Esophagus squamous epithelium (tissue), 5 donors: Measurements from ENCODE around the gene MADCAM1. TPM values are rescaled to one million over a fixed set of nuclear protein-coding genes. Genes with fewer than 3 reads are reported as not detected.

Source experiments
- DNase-seq: peaks from one replicate; lab custom pipeline; 2025; lab: John Stamatoyannopoulos, UW
- H3K27ac ChIP-seq, 4 donors: fragments of 200-600 bp; sonication (generic); one replicate each; pipeline ENCODE4 v1.5.1; 2016 to 2019; ENCODE audit warnings: mild to moderate bottlenecking in 1 of 4
- H3K27me3 ChIP-seq, 4 donors: fragments of 200-600 bp; sonication (generic); 1 replicate in 3 of 4; 2 replicates in 1 of 4; pipeline versions ENCODE4 v1.5.1 to v1.6.0; 2017 to 2021; ENCODE audit warnings: antibody characterized with exemption in 1 of 4
- H3K36me3 ChIP-seq, 3 donors: fragments of 200-600 bp; sonication (generic); one replicate each; pipeline ENCODE4 v1.5.1; 2016 to 2019
- H3K4me1 ChIP-seq, 3 donors: fragments of 200-600 bp; sonication (generic); one replicate each; pipeline ENCODE4 v1.5.1; 2017 to 2019
- H3K4me3 ChIP-seq, 4 donors: fragments of 200-600 bp; sonication (generic); 1 replicate in 3 of 4; 2 replicates in 1 of 4; pipeline ENCODE4 v1.5.1; 2016 to 2019; ENCODE audit warnings: mild to moderate bottlenecking in 2 of 4, moderate library complexity in 1 of 4
- H3K9me3 ChIP-seq, 3 donors: fragments of 200-600 bp; sonication (generic); one replicate each; pipeline ENCODE4 v1.5.1; 2016 to 2019
- POLR2A ChIP-seq, 4 donors: fragments of 450-650 bp; IDR thresholded peaks; one replicate each; pipeline ENCODE4 v1.6.1; 2017; ENCODE audit warnings: antibody characterized with exemption in 4 of 4, mild to moderate bottlenecking in 4 of 4, moderate library complexity in 3 of 4
- WGBS, 2 donors: methylation state at CpG; one replicate each; pipeline ENCODE4 v1.1.5; 2018; 5-methylcytosine and 5-hydroxymethylcytosine counted together
- intact Hi-C: fragments of 100-400 bp; cut with DNase I; formaldehyde crosslinking; loops from one replicate; pipeline ENCODE4 v1.15.0; 2022
- total RNA-seq, 4 donors: library from RNA; depleted of rRNA; stranded (reverse); fragments of >200 nt; gene quantifications; one replicate each; pipeline ENCODE4 v1.1.0, GENCODE V29; 2016
- TF ChIP-seq, protein P1 (sequence below), 6 experiments: fragments of 450-650 bp in 4 of 6; fragments of 200-600 bp in 2 of 6; sonication (generic) in 2 of 6; IDR thresholded peaks; one replicate each; pipeline ENCODE4 v1.5.1; 2016 to 2019; ENCODE audit warnings: antibody characterized with exemption in 6 of 6, mild to moderate bottlenecking in 4 of 6, moderate library complexity in 4 of 6
- donor health status: DM: yes; HTN: yes; CAD: no.

The MADCAM1 gene
- total RNA-seq, 4 donors from 2014 or later, result 0.19 to 0.40 TPM; not detected in 2

DNA sequence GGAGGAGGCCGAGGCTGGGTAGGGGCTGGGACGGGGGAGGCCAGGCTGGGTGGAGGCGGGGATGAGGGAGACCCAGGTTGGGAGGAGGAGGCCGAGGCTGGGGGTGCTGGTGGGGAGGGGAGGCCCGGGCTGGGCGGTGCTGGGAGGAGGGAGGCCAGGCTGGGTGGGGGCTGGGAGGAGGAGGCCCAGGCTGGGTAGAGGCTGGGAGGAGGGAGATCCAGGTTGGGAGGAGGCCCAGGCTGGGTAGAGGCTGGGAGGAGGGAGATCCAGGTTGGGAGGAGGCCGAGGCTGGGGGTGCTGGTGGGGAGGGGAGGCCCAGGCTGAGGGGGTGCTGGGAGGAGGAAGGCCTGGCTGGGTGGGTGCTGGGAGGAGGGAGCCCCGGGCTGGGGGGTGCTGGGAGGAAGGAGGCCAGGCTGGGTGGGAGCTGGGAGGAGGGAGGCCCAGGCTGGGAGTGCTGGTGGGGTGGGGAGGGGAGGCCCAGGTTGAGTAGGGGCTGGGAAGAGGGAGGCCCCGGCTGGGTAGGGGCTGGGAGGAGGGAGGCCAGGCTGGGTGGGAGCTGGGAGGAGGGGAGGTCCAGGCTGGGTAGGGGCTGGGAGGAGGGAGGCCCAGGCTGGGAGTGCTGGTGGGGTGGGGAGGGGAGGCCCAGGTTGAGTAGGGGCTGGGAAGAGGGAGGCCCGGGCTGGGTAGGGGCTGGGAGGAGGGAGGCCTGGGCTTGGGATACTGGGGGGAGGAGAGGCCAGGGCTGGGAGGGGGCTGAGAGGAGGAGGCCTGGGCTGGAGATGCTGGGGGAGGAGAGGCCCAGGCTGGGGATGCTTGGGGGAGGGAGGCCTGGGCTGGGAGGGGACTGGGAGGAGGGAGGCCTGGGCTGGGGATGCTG lies 21.7 kb downstream of the MADCAM1 start:
- H3K36me3 ChIP-seq, result peaks cover 0 to 7% (median 0%) of the 10 kb centered on the region in 3 donors
- DNase-seq, result no peak
- TF ChIP-seq, protein P1, sequence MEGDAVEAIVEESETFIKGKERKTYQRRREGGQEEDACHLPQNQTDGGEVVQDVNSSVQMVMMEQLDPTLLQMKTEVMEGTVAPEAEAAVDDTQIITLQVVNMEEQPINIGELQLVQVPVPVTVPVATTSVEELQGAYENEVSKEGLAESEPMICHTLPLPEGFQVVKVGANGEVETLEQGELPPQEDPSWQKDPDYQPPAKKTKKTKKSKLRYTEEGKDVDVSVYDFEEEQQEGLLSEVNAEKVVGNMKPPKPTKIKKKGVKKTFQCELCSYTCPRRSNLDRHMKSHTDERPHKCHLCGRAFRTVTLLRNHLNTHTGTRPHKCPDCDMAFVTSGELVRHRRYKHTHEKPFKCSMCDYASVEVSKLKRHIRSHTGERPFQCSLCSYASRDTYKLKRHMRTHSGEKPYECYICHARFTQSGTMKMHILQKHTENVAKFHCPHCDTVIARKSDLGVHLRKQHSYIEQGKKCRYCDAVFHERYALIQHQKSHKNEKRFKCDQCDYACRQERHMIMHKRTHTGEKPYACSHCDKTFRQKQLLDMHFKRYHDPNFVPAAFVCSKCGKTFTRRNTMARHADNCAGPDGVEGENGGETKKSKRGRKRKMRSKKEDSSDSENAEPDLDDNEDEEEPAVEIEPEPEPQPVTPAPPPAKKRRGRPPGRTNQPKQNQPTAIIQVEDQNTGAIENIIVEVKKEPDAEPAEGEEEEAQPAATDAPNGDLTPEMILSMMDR (IDR thresholded peaks at IDR 0.05), result no peak
- TF ChIP-seq POLR2A (IDR thresholded peaks at IDR 0.05), result no peak
- no peaks in the 10 kb centered on the region for H3K9me3 ChIP-seq
- H3K27ac ChIP-seq, result no peak overlapping the region
- 50% methylated on average over 2 of the region's 10 CpGs; no CpG with 5 or more reads in 1 of the 2 donors for whole genome bisulfite sequencing, 2 donors
- intact Hi-C loops, result no loop called here
- H3K4me1 ChIP-seq, result peaks cover 0 to 8% (median 5%) of the 10 kb centered on the region in 3 donors
- no peak overlapping the region for H3K4me3 ChIP-seq
- no peaks in the 10 kb centered on the region for H3K27me3 ChIP-seq

DNA sequence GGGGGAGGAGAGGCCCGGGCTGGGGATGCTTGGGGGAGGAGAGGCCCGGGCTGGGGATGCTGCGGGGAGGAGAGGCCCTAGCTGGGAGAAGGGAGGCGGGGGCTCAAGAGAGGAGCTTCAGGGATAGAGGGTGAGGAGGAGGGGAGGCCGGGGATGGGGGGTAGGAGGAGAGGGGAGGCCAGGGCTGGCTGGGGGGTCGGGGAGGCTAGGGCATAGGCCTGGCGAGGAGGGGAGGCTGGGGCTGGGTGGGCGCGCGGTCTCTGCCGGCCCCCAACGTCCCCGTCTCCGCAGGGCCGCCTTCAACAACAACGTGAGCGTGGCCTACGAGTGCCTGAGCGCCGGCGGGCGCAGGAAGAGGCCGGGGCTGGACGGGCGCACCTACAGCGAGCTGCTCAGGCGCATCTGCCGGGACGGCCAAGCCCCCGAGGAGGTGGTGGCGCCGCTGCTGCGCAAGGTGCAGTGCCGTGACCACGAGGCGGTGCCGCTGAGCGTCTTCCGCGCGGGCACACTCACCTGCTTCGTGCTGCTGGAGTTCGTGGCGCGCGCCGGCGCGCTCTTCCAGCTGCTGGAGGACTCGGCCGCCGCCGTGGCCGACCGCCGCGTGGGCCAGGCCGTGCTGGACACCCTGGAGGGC lies 22.4 kb downstream of the MADCAM1 start:
- Histone ChIP-seq H3K9me3 (no peaks in the 10 kb centered on the region), H3K27ac (no peak overlapping the region), H3K36me3 (peaks cover 0 to 7% (median 0%) of the 10 kb centered on the region in 3 donors), H3K4me3 (no peak overlapping the region), H3K27me3 (no peaks in the 10 kb centered on the region), H3K4me1 (peaks cover 0 to 8% (median 5%) of the 10 kb centered on the region in 3 donors)
- TF ChIP-seq, protein P1 (IDR thresholded peaks at IDR 0.05), result peak in 1 of 6 experiments; percentile 21
- no peak for TF ChIP-seq POLR2A (IDR thresholded peaks at IDR 0.05)
- intact Hi-C loops, result no loop called here
- WGBS, 2 donors, result 9 to 27% methylated on average over 17 to 30 of the region's 58 CpGs
- no peak for DNase-seq

DNA sequence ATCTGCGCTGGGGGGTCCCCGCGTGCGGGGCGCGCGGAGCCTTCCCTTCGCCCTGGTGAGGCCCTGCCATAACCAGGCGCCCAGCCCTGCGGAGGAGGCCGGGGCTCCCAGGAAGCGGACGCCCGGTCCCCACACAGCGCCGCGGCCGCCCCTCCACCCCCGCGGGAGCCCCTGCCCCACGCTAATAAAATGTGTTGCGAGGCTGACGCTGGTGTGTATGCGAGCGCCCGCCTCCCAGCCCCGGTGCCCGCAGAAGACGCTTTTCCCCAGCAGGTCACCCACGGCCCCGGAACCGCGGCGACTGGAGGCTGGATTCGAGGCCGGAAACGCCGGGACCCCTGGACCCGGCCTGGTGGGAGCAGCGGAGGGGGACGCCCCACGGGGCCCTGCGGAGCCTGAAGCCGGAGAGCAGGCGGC lies 23.2 kb downstream of the MADCAM1 start:
- no peak overlapping the region for H3K4me3 ChIP-seq
- no peak for TF ChIP-seq POLR2A (IDR thresholded peaks at IDR 0.05)
- TF ChIP-seq, protein P1 (IDR thresholded peaks at IDR 0.05), result no peak
- intact Hi-C loops, result no loop called here
- no CpG with 5 or more reads among the region's 45 CpGs for WGBS, 2 donors
- peaks cover 0 to 7% (median 0%) of the 10 kb centered on the region in 3 donors for H3K36me3 ChIP-seq
- no peak overlapping the region for H3K27ac ChIP-seq
- H3K4me1 ChIP-seq, result peaks cover 0 to 8% (median 5%) of the 10 kb centered on the region in 3 donors
- no peaks in the 10 kb centered on the region for H3K27me3 ChIP-seq
- H3K9me3 ChIP-seq, result no peaks in the 10 kb centered on the region
- DNase-seq, result no peak

DNA sequence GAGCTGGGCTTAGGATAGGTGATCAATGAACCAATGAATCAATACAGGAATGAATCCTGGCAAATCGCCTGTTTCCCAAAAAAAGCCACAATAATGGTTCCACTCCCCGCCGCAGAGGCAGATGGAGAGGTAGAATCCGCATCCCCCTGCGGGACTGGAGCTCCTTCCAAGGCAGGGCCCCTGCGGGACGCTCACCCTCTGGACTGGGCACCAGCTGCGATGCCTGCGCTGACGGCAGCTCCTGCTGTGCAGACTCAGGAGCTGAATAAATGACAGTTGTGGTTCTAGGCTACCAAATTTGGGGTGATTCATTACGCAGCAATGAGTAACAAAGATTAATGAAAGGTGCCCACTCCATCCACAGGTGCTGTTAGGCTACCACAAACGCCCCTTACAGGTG lies 26.4 kb downstream of the MADCAM1 start:
- DNase-seq, result no peak
- no peak overlapping the region for H3K4me3 ChIP-seq
- peaks cover 0 to 8% (median 5%) of the 10 kb centered on the region in 3 donors for H3K4me1 ChIP-seq
- intact Hi-C loops, result no loop called here
- peaks cover 0 to 23% (median 1%) of the 10 kb centered on the region in 4 donors for H3K27me3 ChIP-seq
- H3K9me3 ChIP-seq, result no peaks in the 10 kb centered on the region
- H3K36me3 ChIP-seq, result peaks cover 0 to 7% (median 0%) of the 10 kb centered on the region in 3 donors
- WGBS, 2 donors, result 91 to 98% methylated on average over 9 to 11 of the region's 12 CpGs
- TF ChIP-seq, protein P1 (IDR thresholded peaks at IDR 0.05), result no peak
- TF ChIP-seq POLR2A (IDR thresholded peaks at IDR 0.05), result no peak
- no peak overlapping the region for H3K27ac ChIP-seq
